Activated T-helper 9 cell treated with anti-CD3 and anti-CD28 coated beads, Interleukin-2, amount 50 U/mL, for 16 hours (primary cell): ENCODE results near the gene KLRF2.
"Not testable (repeated sequence)": the region's sequence is repeated elsewhere in the genome, so short reads cannot be mapped to it uniquely, and the experiment has no call there.

Experiments used
- DNase-seq: peaks from one replicate; pipeline ENCODE4 v3.0.0-alpha.2; 2020; ENCODE audit warnings: low read depth

KLRF2 gene, protein sequence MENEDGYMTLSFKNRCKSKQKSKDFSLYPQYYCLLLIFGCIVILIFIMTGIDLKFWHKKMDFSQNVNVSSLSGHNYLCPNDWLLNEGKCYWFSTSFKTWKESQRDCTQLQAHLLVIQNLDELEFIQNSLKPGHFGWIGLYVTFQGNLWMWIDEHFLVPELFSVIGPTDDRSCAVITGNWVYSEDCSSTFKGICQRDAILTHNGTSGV

DNA sequence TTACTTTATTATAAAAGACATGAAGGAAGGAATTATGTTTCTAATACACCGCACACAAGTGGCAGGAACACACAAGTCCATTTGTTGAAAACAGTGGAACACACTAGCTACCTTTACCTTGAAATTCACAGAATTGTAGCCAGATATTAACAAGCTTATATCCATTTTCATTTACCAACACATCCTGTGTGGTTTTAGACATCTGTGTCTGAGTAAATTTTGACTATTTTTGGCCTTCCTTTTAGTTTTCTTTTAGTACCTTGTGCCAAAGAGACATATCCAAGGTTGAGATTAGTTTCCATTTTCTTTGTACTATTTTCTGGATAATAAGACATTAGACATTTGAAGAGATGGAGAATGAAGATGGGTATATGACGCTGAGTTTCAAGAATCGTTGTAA lies at the start of gene KLRF2:
TSS of gene KLRF2 (plus strand) at position 244 of the 400 bp plus-strand sequence. CDS start at position 351, 107 bp downstream.
- DNase-seq: no peak

DNA sequence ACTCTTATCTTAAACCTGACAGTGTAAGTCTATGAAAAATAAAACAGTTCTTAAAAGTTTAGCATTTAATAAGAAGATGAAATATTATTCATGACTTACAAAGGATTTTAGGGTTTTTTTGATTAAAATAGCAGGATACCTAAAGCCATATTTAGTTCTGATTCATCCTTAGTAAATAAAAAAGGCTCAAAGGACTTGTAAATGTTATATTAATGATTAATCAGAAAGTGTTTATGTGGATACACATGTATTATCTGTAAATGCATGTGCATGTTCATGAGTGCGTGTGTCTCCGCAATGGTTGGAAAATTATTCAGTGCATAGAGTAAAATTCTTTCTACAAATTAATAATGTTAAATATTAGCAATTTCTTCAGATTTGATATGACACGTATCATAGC lies 49.6 kb upstream of the KLRF2 start:
- DNase-seq: no peak

GRCh38 chr12:9843407-9843806 lies 37.9 kb upstream of the KLRF2 start:
- DNase-seq: no peak

DNA sequence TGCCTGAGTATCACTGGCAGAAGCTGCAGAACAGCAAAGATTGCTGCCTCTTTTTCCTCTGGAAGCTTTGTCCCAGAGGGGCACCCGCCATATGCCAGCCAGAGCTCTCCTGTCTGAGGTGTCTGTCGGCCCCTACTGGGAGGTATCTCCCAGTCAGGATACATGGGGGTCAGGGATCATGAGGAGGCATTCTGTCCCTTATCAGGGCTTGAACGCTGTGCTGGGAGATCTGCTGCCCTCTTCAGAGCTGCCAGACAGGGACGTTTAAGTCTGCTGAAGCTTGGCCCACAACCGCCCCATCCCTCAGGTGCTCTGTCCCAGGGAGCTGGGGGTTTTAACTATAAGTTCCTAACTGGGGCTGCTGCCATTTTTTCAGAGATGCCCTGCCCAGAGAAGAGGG lies 32.4 kb upstream of the KLRF2 start:
- no peak for DNase-seq

GRCh38 chr12:9851050-9851449 lies 30.2 kb upstream of the KLRF2 start:
- no peak for DNase-seq

DNA sequence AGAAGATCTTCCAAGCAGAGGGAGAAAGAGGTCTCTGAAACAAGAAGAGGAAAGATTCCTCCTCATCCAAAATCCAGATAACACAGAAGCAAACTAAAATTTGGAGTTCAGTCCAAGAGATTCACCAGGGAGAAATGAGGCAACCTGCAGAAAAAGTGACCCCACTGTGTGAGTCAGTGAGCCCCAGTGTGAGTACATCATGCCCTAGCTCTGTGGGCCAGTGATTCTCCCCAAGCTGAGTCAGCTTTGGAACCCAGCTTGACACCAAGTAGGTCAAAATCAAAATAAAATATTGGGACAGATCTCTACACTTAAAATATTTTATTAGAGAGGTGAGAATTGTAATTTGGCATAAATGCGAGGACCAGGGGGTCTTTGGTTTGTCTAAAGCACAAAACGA lies 29.4 kb upstream of the KLRF2 start:
- DNase-seq: no peak

- no peak for DNase-seq
Measured at GRCh38 chr12:9856151-9856550, 25.1 kb upstream of the KLRF2 start.

GRCh38 chr12:9856894-9857293 lies 24.4 kb upstream of the KLRF2 start:
- DNase-seq: no peak

DNA sequence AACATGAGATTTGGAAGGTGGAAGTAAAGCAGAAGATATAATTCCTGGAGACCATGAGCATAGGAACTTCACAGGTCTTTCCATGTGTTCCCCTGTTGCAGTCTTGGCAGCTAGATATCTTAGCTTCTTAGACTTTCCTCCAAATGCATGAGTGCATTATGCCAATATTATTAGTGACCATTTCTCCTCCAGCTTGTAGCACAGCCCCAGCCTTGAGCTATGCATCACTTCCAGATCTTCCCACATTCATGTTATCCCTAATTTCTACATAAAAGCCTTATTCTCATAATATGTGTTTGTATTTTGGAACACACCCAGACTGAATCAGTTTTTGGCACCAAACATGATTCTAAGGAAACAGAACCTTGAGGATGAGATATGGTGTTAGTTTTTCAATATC lies 23.2 kb upstream of the KLRF2 start:
- no peak for DNase-seq

DNA sequence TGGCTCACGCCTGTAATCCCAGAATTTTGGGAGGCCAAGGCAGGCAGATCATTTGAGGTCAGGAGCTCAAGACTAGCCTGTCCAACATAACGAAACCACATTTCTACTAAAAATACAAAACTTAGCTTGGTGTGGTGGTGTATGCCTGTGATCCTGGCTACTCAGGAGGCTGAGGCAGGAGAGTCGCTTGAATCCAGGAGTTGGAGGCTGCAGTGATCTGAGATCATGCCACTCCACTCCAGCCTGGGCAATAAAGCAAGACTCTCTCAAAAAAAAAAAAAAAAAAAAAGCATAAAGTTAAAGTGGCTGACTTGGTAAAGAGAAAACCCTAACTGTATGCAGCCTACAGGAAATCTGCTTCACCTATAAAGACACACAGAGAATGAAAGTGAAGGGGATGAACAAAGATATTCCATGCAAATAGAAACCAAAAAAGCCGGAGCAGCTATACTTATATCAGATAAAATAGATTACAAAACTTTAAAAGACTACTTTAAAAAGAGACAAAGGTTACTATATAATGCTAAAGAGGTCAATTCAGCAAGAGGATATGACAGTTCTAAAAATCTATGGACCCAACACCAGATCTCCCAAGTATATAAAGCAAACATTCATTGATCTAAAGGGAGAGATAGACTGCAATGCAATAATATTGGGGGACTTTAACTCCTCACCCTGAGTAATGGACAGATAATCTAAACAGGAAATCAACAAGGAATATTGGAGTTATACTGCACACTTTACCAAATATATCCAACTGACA lies 16.2 kb upstream of the KLRF2 start:
- no peak for DNase-seq

- DNase-seq: no peak
Measured at GRCh38 chr12:9866860-9867269, 14.4 kb upstream of the KLRF2 start.

- DNase-seq: no peak
Measured at GRCh38 chr12:9867531-9867930, 13.8 kb upstream of the KLRF2 start.

DNA sequence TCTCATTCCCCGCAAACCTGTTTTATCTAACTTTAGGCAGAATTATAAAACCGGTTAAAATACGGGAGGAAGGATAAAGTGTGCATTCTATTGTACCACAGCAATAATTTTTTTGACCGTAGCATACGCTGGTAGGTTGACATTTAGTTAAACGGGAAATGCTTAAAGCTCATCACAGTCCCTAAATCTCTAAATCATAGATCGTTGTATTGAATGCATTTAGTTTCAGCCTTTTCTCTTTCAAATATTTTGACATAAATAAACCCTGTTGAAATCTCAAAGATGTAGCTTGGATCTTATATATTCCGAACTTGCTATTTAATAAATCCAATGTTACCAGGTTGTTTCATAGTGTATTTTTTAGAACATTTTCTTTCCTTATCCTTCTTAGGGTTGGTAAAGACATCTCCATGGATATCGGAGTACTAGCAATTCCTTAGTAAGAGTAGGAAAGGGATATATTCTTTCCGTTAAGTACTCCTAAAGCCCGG lies 12.9 kb upstream of the KLRF2 start:
- DNase-seq: no peak

DNA sequence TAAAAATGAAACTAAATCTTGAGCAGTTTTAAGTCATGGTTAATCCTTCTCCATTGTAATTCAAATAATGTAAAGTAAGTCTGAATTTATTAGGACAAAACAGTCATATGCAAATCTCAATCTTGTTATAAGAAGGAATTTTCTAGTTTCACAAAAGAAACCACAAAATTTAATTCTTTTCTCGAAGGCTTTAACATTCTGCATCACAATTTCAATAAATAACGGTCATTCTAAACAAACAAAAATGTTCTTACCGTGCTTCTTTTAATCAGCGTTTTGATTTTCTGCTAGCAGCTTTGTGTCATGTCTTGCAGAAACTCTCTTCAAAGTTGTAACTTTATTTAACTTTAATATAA lies 12.4 kb upstream of the KLRF2 start:
- DNase-seq: no peak

DNA sequence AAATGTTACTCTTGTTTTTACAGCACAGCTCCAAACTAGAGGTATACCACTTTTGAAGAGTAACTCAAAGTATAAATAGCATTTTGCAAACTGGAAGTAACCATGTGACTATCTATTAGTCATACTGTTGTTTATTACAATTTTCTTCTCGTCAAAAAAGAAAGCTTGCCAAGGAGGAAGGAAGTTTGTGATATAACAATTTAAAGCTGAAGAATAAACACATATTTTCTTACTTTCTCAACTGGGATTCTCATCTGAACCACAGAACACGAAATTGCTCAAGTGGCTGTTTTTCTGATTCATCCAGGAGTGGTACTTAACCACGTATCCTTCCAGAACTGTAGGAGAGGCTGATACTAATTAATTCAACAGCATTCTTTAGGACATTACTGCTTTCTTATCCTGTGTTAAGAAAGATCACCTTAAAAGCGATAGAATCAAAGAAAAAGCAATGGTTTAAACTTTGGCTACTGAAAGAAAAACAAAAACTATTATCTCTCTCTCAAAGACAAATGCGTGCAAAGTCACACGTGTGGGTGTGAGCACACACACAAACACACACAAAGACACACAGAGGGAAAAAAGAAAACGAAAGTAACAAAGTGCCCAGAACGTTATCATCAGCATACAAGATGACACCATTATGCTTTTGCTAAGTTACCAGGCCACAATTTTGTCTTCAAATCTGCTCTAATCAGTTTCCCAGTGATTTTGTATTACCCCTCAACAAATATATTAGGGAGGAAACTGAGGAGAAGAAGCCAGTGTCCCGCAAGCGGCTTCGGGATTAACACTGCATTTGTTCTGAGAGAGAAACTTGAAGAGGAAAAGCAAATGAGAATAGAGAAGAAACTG lies 11.8 kb upstream of the KLRF2 start, which contains the start of gene CLEC2B:
TSS of gene CLEC2B (minus strand) at position 48 of the 855 bp plus-strand sequence.
- DNase-seq: no peak

- DNase-seq: no peak
Measured at GRCh38 chr12:9870286-9870866, 10.9 kb upstream of the KLRF2 start.

- DNase-seq: no peak
Measured at GRCh38 chr12:9872162-9872561, 9.1 kb upstream of the KLRF2 start.

- no peak for DNase-seq
Measured at GRCh38 chr12:9872742-9873141, 8.5 kb upstream of the KLRF2 start.

DNA sequence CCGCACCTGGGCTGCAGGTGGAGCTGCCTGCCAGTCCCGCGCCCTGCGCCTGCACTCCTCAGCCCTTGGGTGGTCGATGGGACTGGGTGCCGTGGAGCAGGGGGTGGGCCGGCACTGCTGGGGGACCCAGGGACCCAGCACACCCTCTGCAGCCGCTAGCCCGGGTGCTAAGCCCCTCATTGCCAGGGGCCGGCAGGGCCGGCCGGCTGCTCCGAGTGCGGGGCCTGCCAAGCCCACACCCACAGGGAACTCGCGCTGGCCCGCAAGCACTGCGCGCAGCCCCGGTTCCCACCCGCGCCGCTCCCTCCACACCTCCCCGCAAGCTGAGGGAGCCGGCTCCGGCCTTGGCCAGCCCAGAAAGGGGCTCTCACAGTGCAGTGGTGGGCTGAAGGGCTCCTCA lies 5.2 kb upstream of the KLRF2 start:
- not testable (repeated sequence) for DNase-seq

GRCh38 chr12:9880532-9881078 lies 684 bp upstream of the KLRF2 start:
- no peak for DNase-seq

- DNase-seq: no peak
Measured at GRCh38 chr12:9881988-9882387, 699 bp downstream of the KLRF2 start.

DNA sequence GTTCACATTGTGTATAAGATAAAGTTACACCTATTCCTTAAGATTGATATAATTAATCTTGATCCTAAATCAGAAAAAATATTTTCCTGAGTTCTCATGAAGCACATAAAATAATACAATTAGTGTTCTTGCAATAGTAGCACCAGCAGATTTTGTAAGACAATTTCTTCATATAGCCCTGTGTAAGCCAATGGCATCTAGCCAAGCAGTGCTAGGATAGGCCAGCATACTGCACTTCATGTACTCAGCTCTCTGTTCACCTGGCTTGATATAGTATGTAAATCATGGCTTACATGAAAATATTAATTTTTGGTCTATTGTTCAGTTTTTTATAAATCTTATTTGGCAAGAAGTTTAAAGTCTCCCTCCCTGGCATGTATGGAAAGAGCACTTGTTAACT lies 1.9 kb downstream of the KLRF2 start:
- DNase-seq: no peak
